ENCODE data around the gene TRAF3.
"Not testable (repeated sequence)": the region's sequence is repeated elsewhere in the genome, so short reads cannot be mapped to it uniquely, and the experiment has no call there.

The TRAF3 gene

DNA sequence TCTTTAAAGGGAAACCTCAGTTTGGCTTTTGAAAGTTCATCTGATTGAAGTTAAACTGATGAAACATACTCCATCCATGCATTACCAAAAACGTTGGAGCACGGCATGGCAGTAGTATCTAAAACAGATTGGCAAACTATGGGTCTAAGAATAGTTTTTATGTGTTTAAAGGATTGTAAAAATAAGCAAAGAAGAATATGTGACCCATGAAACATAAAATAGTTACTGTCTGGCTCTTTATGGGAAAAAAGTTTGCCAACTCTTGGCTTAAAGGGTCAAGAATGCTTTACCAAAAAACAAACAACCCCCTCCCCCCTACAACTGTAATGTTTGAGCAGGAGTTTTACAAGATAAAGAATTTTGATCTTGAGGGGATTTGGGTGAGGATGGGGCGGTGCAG lies 32.6 kb downstream of the TRAF3 start:
- DNase-seq, result no peak

DNA sequence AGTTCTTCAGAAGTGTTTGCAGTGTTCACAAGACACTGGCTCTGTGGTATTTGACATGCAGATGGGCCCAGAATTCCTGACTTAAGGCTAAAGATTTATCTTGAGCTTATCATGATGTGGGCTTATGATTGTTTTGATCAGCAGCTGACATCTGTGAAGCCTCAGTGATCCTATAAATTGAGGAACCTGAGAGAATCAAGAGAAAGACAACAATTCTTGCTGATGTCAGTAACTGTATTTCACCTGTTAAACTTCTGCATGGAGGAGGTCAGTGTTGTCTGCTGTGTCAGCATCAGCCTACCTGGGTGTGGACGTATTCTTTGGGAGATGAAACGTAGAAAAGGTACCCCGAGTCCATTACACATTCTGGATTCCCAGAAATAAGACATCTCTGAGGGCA lies 33.3 kb downstream of the TRAF3 start:
- DNase-seq, result no peak

GRCh38 chr14:102811254-102811963 lies 34.2 kb downstream of the TRAF3 start:
- no peak for DNase-seq

DNA sequence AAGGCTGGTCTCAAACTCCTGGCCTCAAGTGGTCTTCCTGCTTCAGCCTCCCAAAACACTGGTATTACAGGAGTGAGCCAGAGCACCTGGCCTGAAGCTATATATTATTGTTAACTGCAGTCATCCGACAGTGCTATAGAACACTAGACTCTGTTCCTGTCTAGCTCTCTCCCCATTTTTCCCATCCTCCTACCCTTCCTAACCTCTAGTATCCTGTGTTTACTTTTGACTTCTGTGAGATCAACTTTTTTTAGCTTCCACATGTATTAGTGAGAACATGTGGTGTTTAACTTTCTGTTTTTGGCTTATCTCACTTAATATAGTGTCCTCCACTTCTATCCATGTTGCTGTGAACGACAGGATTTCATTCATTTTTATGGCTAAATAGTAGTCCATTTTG lies 34.7 kb downstream of the TRAF3 start:
- DNase-seq, result no peak

DNA sequence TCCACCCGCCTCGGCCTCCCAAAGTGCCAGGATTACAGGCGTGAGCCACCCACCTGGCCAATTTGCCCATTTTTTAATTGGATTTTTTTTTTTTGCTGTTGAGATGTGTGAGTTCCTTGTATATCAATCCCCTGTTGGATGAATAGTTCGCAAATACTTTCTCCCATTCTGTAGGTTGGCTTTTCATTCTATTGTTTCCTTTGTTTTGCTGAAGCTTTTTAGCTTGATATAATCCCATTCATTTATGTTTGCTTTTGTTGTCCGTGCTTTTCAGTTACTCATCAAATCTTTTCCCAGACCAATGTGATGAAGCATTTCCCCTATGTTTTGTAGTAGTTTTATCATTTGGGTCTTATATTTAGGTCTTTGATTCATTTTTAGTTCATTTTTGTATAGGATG lies 36.4 kb downstream of the TRAF3 start:
- DNase-seq, result no peak

GRCh38 chr14:102817318-102817717 lies 40.1 kb downstream of the TRAF3 start:
- no peak for DNase-seq

DNA sequence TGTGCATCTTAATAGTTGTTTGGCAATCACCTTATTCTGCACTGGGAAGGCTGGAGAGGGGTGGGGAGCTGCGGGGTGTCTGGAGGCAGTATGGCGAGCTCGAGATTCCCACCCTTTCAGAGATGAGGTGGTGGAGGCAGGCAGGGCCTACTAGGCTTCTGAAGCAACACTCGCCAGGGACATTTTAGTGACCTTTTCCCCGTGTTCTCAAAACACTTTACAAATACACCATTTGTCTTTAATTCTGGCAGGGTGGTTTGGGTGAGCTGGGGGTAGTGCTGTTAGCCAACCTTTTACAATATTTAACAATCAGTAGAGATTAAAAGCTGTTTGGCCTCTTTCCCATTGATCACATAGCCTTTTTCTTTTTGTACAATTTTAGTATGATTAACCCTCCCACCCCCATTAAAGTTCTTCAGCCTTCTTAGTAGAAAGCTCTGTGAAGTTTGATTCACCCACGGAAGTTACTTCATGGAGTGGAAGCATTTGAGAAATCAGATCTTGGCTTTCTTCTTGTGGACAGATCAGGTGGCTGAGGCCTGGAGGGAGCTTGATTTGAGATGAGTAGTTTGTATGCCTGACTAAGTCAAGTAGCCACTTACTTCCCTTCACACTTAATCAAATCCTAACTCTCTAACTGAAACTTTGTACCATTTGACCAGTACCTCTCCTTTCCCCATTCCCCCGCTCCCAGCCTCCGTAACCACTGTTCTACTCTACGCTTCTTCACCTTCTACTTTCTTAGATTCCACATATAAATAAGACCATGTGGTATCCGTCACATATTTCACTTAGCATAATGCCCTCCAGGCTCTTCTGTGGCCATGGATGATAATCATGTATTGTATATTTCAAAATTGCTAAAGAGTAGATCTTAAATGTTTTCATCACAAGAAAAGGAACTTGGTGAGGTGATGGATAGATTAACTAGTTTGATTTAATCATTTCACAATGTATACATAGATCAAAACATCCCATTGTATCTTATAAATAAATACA lies 41.0 kb downstream of the TRAF3 start:
- DNase-seq, result no peak

DNA sequence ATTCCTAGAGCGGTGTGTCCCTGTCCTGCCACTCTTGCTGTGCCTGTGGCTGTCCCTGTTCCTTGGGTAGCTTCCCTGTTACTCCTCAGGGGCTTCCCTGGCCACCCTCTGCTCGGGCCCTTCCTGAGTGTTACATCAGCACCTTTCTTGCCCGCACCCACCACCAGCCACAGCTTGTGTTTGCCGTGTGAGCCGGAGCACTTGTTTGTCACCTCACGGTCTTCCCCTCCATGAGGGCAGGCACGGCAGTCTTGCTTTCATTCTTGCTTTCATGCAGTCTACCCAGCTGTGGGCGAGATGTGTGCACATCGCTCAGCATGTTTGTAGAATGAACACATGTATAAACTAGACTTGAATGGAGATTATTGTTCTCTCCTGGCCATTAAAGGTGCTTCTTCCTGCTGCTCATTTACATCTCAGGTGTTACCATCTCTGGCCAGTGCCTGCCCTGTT lies 42.0 kb downstream of the TRAF3 start:
- DNase-seq, result no peak

GRCh38 chr14:102819747-102820330 lies 42.6 kb downstream of the TRAF3 start:
- DNase-seq, result peak; percentile 21

GRCh38 chr14:102821252-102821651 lies 44.0 kb downstream of the TRAF3 start:
- no peak for DNase-seq

DNA sequence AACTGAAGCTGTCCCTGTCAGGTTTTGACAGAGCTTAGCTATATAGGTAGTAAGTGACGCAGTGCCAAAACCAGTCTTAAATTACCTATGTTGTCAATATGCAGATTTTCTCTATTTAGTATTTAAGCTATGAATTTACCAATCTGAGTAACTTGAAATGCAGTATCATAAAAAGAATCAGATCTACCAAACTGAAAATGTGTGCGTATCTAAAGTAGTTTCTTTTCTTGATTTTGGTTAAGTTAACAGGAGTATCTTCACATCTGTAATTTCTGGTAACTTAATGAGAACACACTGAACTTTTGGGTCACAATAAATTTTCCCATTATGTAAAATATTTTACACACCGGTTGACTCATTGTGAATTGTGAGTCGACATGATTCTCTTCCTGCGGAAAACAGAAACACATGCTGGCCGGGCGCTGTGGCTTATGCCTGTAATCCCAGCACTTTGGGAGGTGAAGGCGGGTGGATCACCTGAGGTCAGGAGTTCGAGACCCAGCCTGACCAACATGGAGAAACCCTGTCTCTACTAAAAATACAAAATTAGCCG lies 45.1 kb downstream of the TRAF3 start:
- no peak for DNase-seq

DNA sequence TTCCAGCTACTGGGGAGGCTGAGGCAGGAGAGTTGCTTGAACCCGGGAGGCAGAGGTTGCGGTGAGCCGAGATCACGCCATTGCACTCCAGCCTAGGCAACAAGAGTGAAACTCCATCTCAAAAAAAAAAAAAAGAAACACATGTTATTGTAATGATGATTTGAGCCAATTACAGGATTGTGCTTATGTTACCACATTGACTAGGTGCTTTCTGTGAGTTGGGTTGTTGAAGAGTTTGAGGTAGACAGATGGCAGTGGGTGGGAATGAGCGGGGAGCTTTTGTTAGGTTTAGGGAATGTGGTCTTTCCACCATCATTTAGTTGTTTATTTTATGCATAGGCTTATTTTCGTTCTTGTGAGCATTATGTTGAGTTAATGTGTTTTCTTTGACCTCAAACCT lies 45.6 kb downstream of the TRAF3 start:
- DNase-seq, result not testable (repeated sequence)

- no peak for DNase-seq
These were observed 46.3 kb downstream of the TRAF3 start for GRCh38 chr14:102823546-102823945.

DNA sequence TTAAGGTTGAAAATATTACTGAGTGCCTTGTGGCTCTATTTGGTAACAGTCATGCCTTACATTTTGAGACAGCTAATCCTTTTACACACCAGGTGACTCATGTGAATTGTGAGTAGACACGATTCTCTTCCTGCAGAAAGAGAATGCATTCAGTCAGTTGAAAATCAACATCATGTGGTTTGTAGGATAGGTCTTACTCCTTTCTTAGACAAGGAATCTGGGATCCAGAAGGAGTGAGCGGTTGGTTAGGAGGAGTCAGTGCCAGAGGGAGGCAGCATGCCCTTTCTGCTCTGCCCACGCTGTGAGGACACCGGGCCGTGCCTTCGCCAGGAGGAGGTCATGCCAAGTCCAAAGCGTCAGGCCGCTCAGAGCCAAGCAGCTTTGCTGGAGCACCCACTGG lies 47.6 kb downstream of the TRAF3 start:
- no peak for DNase-seq

GRCh38 chr14:102825307-102826095 lies 48.3 kb downstream of the TRAF3 start:
- no peak for DNase-seq

GRCh38 chr14:102826161-102826560 lies 48.9 kb downstream of the TRAF3 start:
- no peak for DNase-seq

DNA sequence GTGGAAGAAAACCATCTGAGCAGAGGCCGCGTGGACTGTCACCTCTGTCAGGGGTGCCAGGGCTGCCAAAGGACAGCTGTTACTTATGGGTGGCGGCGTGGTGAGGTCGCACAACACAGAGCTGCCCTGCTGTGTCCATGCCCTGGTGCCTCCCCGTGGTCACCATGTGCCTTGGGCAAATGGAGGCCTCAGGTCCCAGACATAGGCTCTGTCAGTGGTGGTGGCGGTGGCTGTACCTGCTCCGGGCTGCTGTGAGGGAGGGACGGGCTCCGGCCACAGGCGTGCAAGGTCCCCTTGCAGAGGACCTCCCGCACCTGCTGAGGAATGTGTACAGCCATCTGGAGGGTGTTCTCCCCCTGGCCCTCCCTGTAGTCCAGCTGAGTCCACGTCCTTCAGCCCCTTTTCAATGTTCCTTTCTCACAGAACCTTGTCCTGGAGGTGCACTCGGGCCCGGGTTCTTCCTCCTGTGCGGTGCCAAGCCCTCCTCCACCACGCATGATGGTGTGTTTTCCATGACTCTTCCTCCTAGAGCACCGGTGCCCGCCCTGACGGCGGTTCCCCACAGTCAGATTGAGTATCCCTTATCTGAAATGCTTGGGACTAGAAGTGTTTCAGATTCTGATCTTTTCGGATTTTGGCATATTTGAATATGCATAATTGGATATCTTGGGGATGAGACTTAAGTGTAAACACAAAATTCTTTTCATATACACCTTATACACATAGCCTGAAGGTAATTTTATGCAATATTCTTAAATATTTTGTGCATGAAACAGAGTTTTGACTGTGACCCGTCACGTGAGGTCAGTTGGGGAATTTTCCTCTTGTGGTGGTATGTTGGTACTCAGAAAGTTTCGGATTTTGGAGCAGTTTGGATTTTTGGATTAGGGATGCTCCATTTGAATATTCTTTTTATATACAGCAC lies 49.8 kb downstream of the TRAF3 start:
- DNase-seq, result no peak

DNA sequence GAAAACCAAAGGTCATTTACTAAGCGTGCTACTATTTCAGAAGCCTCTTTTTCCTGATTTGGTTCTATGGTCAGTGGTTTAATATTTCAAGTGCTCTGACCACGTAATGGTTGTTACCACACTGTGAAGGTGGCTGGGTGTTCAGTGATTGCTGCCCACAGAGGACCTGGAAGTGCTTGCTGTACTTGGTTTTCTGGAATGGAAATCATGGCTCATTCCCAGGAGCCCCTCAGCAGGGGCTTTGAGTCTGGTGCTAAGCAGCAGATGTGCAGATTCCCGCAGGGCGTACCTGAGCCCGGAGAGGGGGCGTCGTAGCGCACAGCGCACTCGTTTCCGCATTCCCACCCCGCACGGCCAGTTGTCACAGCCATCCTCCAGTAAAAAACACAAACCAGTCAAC lies 50.5 kb downstream of the TRAF3 start:
- DNase-seq, result peak; percentile 20

- peak; percentile 32 for DNase-seq
These were observed 50.9 kb downstream of the TRAF3 start for GRCh38 chr14:102828151-102828550.

GRCh38 chr14:102829016-102829548 lies 51.8 kb downstream of the TRAF3 start:
- peak; percentile 47 for DNase-seq

- no peak for DNase-seq
These were observed 53.3 kb downstream of the TRAF3 start for GRCh38 chr14:102830474-102831045.
